ENCODE results near the gene ANKHD1. TPM values are rescaled to one million over a fixed set of nuclear protein-coding genes. Genes with fewer than 3 reads are reported as not detected.

Gene ANKHD1
- total and polyA plus RNA-seq, 4 donors = 33.2 to 116 (median 60.1) TPM

- Histone ChIP-seq H3K9me3 (ENCODE audit: control insufficient read depth in 4 of 4, low read length in 3 of 4) (no peaks in the 10 kb centered on the region), H3K4me1 (ENCODE audit: control insufficient read depth in 4 of 4, insufficient read depth in 4 of 4, low read length in 3 of 4) (peaks cover 2 to 12% (median 4%) of the 10 kb centered on the region in 4 donors), H3K36me3 (ENCODE audit: control insufficient read depth in 4 of 4, insufficient read depth in 3 of 4, low read depth in 1 of 4, low read length in 3 of 4) (no peaks in the 10 kb centered on the region), H3K27ac (ENCODE audit: low read depth in 1 of 2, low read length in 2 of 2) (no peak overlapping the region), H3K9ac (ENCODE audit: low read depth in 1 of 2, low read length in 2 of 2) (no peak overlapping the region), H3K27me3 (ENCODE audit: control insufficient read depth in 4 of 4, insufficient read depth in 4 of 4, low read length in 3 of 4) (no peaks in the 10 kb centered on the region), H3K4me3 (ENCODE audit: low read depth in 1 of 3, low read length in 3 of 3) (no peak overlapping the region)
- WGBS = 93% methylated on average over 8 of the region's 8 CpGs
- no peak for DNase-seq (ENCODE audit: low spot score)
- TF ChIP-seq TAF1 (conservative IDR thresholded peaks at IDR 0.05) = no peak
- no peak for TF ChIP-seq SP1 (IDR thresholded peaks at IDR 0.05)
- no peak for TF ChIP-seq RXRA (IDR thresholded peaks at IDR 0.05)
- no peak for TF ChIP-seq HNF4A (conservative IDR thresholded peaks at IDR 0.05)
- TF ChIP-seq REST (IDR thresholded peaks at IDR 0.05) = no peak
- no peak for TF ChIP-seq ZBTB33 (IDR thresholded peaks at IDR 0.05)
- no peak for TF ChIP-seq FOXA2 (IDR thresholded peaks at IDR 0.05)
- TF ChIP-seq JUND (IDR thresholded peaks at IDR 0.05) = no peak
- no peak for TF ChIP-seq EGR1 (IDR thresholded peaks at IDR 0.05; ENCODE audit: low read depth in 2 of 2)
- TF ChIP-seq RAD21 (IDR thresholded peaks at IDR 0.05) = no peak
- no peak for TF ChIP-seq YY1 (IDR thresholded peaks at IDR 0.05)
- TF ChIP-seq ATF3 (IDR thresholded peaks at IDR 0.05) = no peak
- no peak for TF ChIP-seq MAX (IDR thresholded peaks at IDR 0.05)
- no peak for TF ChIP-seq FOXA1 (IDR thresholded peaks at IDR 0.05)
- TF ChIP-seq HNF4G (IDR thresholded peaks at IDR 0.05) = no peak
- TF ChIP-seq NR2F2 (IDR thresholded peaks at IDR 0.05) = no peak
- no peak for TF ChIP-seq GABPA (IDR thresholded peaks at IDR 0.05 in 1 of 2, conservative IDR thresholded peaks at IDR 0.05 in 1 of 2)
- TF ChIP-seq CTCF (IDR thresholded peaks at IDR 0.05; ENCODE audit: low read depth, low read length, missing input control) = no peak
Observed at GRCh38 chr5:140367256-140368013, 34.2 kb upstream of the ANKHD1 start.
